OCI-LY7 (cell line): ENCODE data around the gene TAGLN2.

ENCODE experiments used
- EZH2phosphoT487 ChIP-seq: fragments of 200-600 bp; sonication (generic); IDR thresholded peaks from 2 replicates; pipeline ENCODE4 v1.6.1; 2018; ENCODE audit warnings: low read depth, borderline replicate concordance, mild to moderate bottlenecking, mixed run types, antibody characterized with exemption, low read length, moderate library complexity, mixed read lengths
- TF ChIP-seq, protein P1 (sequence below): fragments of 200-600 bp; sonication (generic); conservative IDR thresholded peaks from 2 replicates; pipeline ENCODE4 v1.5.1; 2014; ENCODE audit warnings: mild to moderate bottlenecking, antibody characterized with exemption, low read length, moderate library complexity, mixed read lengths

DNA sequence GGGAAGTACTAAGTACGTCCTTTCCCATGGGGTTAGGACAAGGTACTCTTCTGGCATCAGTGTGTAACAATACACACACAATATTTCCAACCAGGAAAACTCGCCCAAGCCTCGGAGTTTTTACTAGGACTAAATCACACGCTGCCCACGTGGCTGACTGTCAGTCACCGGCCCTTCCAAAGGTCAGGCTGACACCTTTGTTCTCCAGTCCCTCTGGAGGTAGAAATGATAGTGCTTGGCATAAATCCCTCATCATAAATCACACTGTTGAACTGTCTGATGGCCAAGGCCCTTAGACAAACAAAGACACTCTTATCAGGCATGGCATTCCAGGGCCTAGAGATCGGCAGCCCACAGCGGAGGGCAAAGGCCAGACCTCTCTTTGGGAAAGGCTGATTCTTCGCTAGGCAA is 45.6 kb upstream of the TAGLN2 start:
- no peak for TF ChIP-seq EZH2phosphoT487
- TF ChIP-seq, protein P1, sequence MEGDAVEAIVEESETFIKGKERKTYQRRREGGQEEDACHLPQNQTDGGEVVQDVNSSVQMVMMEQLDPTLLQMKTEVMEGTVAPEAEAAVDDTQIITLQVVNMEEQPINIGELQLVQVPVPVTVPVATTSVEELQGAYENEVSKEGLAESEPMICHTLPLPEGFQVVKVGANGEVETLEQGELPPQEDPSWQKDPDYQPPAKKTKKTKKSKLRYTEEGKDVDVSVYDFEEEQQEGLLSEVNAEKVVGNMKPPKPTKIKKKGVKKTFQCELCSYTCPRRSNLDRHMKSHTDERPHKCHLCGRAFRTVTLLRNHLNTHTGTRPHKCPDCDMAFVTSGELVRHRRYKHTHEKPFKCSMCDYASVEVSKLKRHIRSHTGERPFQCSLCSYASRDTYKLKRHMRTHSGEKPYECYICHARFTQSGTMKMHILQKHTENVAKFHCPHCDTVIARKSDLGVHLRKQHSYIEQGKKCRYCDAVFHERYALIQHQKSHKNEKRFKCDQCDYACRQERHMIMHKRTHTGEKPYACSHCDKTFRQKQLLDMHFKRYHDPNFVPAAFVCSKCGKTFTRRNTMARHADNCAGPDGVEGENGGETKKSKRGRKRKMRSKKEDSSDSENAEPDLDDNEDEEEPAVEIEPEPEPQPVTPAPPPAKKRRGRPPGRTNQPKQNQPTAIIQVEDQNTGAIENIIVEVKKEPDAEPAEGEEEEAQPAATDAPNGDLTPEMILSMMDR, result no peak
